Lung microvascular endothelial cell (primary cell): ENCODE data around the gene ZNF839. TPM values are rescaled to one million over a fixed set of nuclear protein-coding genes. Genes with fewer than 3 reads are reported as not detected.

ENCODE experiments used
- DNase-seq, 2 donors: peaks; one replicate each; pipeline versions ENCODE4 v3.0.0 to v3.0.0-alpha.2; 2010; ENCODE audit warnings: low read depth in 2 of 2
- total RNA-seq: library from RNA; depleted of rRNA; stranded (reverse); fragments of >200 nt; gene quantifications from 2 replicates; pipeline ENCODE4 v1.2.1, GENCODE V29; 2014

ZNF839 gene
- total RNA-seq, 1 donor from 2014 or later: 4.0 TPM

DNA sequence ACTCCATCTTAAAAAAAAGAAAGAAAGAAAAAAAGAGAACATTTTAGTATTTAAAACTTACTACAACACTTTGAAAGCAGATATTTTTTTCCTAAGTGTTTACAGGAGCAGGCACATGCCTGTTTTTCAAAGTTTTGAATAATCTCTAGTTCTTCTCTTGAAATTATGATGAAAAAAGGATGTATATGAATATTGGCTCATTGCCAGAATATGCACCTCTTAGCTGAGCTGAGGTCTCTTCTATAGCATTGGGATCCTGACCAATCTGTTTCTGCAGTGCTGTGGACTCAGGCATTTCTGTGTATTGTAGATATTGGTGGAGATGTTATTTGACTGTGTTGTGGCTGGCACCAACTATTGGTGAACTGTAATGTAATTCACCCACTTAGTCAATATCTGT is 58.1 kb downstream of the ZNF839 start:
- DNase-seq: no peak

DNA sequence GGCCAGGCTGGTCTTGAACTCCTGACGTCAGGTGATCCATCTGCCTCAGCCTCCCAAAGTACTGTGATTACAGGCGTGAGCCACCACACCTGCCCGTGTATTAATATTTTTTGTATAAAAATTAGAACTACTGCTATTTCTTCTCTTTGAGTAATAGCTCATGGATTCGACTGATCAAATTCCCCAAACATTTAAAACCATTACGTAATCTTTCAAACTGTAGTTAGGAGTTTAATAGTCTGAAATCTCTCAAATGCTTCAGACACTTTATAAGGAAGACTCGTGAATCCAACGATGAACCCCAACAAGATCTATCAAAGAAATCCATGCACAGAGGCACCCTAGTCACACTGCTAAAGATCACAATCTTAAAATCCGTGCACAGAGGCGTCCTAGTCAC is 59.3 kb downstream of the ZNF839 start:
- DNase-seq: no peak

DNA sequence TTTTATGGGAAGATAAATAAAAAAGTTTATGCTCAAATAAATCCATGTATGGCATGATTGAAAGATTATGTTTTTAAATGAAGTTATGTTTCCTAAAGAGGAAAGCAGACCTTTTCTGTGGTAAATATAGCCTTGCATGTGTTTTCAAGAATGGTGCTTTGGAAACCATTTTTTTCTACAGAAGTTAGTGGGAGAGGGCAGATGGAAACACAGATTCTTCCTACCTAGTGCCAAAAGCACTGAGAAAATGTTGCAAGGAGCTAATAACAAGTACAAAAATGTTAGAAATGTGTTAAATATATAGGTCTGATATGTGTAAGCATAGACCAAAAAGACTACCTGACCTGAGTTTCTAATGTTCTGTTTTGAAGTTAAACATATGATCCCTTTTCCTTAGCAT is 67.5 kb downstream of the ZNF839 start:
- DNase-seq: no peak

DNA sequence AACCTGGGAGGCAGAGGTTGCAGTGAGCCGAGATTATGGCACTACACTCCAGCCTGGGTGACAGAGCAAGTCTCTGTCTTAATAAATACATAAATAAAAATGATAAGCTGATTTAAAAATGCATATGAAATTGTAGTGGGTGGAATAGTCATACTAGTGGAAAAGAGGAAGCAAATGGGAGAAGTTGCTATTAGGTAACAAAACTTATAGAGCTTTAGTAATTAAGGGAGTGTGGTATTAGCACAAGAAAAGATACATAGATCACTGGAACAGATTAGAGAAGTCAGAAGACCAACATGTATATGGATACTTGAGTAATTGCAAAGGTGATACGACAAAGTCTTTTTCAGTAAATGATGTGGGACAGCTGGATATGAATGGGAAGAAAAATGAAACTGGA is 69.7 kb downstream of the ZNF839 start:
- no peak for DNase-seq

DNA sequence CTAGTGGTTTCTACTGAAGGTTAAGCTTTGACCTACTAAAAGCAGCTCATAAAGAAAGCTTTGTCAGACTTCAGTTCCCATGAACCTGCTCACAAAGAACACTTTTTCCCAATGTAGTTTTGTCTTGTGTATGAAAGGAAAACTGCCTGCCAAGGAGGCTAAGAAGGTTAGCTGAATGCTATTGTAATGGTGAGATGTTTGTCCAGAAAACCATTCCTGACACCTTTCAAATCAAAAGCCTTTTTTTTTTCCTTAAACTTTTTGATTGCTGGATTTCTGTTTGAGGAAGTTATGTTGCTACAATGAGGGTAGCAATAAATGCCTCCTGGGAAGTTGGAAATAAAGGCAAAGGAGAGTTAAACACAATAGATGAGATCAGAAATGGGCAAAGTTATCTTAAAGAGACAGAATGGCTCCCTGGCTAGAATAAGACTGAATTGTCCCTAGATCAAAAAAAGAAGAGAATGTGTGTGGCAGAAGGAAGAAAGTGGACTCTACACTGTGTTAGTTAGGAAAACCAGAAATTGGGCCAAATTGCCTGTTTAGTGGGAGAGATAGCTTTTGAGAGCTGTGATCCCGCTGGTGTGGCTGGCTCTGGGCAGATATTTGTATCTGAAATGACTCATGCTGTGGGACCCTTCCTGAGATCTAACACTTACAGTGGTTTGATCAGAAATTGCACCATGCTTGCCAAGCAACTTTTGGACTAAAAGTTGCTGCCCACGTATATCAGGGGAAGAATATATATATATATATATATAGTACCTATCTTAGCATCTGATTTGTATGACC is 70.7 kb downstream of the ZNF839 start:
- DNase-seq: peak; percentile 47 to 69

Other genes with a start within 250 kb of the ZNF839 start
- 229 and 280 TPM in 2 replicates for gene HSP90AA1, start 232.7 kb upstream of the ZNF839 start, total RNA-seq
- 10.2 and 17.5 TPM in 2 replicates for gene WDR20, start 179.8 kb upstream of the ZNF839 start, total RNA-seq
- gene MOK, start 14.6 kb upstream of the ZNF839 start, total RNA-seq: 0.65 and 1.2 TPM in 2 replicates
- 41.7 and 44.5 TPM in 2 replicates for gene CINP, start 43.1 kb downstream of the ZNF839 start, total RNA-seq
- 6.1 and 8.9 TPM in 2 replicates for gene TECPR2, start 43.2 kb downstream of the ZNF839 start, total RNA-seq
- gene ANKRD9, start 190.0 kb downstream of the ZNF839 start, total RNA-seq: 3.9 and 5.8 TPM in 2 replicates